CD1c-positive myeloid dendritic cell (primary cell): ENCODE results near the gene CLEC7A.
A peak's percentile ranks its signal among the peaks of the same experiment; 100 is the strongest.

Source experiments
- DNase-seq: peaks from one replicate; pipeline ENCODE4 v3.0.0-alpha.2; 2016; ENCODE audit errors: extremely low spot score

CLEC7A gene

DNA sequence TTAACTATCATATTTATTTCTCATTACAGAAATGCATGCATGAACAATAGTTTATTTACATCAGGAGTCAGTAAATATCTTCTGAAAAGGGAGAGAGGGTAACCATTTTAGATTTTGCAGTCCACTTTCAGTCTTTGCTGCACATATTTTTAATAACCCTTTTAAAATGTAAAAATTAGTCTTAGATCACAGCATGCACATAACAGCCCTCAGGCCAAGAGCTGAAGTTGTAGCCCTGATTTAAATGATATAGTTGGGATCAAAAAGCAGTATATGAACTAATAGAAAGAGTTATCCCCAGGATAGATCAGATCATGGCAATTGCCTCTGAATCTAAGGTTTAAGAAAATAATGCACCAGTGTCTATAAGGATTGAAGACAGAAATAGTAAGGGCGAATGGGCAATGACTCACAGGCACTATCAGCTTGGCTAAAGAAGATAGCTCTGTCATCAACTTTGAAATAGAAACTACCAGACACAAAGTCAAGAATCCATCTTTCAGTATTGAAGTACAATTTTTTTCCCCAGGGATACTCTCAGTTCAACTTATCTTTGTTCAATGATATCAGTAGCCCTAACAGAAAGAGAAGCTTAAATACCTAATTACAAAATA, 13.1 kb upstream of the CLEC7A start:
- DNase-seq: no peak

- DNase-seq: peak; percentile 85
Observed at GRCh38 chr12:10140001-10140400, 10.0 kb upstream of the CLEC7A start.

DNA sequence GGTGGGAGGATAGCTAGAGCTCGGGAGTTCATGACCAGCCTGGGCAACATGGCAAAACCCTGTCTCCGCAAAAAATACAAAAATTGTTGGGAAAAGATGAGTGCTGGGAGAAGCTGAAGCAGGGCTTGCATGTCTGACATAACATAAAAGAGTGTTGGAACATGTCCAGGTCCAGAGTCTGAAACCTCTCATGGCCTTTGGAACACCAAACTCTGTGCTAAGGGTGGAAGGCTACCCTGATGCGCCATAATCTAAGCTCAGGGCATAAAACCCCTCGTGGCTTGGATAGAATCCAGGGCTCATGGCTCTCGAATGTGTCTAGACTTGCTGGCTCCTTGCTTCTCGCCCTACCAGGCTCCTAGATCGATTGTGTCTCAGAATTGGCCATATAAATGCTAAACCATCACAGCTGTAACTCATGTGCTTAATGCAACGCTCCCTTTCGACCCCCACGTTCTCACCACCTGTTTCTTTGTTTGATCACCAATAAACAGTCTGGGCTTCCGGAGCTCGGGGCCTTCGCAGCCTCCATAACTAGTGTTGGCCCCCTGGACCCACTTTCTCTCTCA, 6.7 kb upstream of the CLEC7A start:
- no peak for DNase-seq

DNA sequence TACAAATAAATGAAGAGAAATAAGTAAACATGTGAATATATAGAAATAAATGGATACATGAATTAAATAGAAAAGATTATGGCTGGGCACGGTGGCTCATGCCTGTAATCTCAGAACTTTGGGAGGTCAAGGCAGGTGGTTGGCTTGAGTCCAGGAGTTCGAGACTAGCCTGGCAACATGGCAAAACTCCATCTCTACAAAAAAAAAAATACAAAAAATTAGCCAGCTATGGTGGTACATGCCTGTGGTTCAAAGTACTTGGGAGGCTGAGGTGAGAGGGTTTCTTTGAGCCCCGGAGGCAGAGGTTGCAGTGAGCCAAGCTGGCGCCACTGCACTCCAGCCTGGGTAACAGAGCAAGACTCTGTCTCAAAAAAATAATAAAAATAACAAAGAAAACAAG, 5.1 kb upstream of the CLEC7A start:
- DNase-seq: no peak

DNA sequence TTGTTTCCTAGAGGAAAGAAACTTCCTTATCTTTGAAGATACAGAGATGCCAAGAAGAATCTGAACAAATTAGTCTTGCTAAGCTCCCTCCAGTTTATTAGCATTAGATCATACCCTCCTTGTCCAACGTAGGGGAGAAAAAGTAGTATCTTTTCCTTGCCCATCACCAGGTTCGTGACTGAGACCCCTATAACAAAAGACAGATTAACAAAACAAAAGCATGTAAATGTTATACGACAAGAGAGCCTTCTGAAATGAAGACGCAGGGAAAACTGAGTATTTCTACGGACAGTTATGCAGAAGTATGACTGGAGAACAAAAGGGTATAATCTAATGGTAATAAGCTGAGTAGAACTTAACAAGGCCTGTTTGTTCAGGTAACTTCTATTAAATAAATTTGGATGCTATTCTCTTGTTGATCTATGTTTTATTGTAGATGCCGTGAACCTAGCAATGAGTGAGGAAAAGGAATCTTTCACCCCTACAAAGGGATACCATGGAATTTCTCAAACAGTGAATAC, 2.9 kb upstream of the CLEC7A start:
- no peak for DNase-seq

DNA sequence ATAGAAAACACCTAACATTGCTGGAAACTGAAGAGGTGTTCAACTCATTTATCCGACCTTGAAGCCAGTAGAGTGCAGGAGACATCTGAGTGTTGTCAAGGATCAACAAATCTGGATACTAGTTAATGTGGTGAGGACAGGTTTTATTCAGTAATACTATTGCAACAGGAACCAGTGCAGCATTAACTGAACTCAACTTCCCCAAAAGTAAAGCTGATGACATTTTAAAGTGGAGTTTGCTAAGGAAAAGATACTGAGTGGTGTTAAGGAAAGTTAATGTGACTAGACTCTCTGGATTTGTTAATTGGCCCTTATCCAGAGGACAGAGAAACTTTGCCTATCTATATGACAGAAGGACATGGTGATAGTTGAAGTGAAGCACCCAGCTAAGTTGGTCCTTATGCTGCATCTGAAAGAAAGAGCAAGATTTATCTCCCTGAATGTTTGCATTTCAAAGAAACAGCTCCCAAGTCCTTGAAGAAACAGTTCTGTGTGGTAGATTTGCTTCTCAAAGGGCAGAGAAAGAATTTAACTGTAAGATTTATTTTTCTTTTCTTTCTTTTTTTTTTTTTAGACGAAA, 1.2 kb upstream of the CLEC7A start:
- DNase-seq: peak; percentile 87

- DNase-seq: peak; percentile 96
Observed at GRCh38 chr12:10128687-10129086, 1.3 kb downstream of the CLEC7A start.

GRCh38 chr12:10126413-10126812, 3.6 kb downstream of the CLEC7A start:
- DNase-seq: peak; percentile 79

DNA sequence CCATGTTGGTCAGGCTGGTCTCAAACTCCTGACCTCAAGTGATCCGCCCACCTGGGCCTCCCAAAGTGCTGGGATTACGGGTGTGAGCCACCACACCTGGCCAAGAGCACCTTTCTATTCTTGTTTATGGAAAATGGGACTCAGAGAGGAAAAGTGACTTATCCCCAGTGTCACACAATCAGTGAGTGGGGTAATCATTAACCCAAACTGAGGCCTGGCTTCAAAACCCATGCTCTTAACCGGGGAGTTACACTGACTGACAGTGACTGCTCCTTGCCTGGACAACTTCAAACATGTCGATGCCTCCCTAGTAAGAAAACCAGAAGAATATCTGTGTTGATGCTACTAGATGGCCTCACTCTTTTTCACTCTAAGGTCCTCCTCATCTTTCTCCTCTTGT, 7.3 kb downstream of the CLEC7A start:
- no peak for DNase-seq

- peak; percentile 94 for DNase-seq
Observed at GRCh38 chr12:10121278-10121677, 8.7 kb downstream of the CLEC7A start.

GRCh38 chr12:10119066-10119465, 10.9 kb downstream of the CLEC7A start:
- DNase-seq: peak; percentile 38

DNA sequence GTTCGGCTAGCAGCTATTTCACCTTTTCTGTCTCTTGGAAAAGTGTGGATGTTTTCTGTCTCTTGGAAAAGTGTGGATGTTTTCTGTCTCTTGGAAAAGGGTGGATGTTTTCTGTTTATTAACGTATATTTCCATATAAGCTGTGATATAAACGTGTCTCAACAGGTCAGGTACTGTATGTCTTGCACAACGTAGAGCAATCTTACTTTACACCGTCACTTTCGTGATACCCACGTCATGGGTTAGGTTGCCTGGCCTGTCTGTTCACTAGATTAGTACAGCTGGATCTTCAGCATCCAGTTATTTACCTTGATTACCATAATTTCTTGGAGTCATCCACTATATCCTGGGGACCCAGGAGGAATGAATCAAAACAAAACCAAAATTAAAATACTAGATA, 14.1 kb downstream of the CLEC7A start:
- DNase-seq: no peak

DNA sequence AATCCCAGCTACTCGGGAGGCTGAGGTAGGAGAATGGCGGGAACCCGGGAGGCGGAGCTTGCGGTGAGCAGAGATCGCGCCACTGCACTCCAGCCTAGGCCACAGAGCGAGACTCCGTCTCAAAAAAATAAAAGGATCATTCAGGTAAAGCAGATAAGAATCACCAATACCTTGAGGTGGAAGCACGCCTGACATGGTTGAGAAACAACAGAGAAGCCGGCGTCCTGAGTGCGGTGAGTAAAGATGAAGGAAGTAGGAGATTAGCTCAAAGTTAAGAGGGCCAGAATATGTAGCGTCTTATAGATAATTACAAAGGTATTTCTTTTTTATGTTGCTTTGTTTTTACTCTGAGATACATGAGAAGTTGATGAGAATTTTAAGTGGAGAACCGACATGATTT, 14.7 kb downstream of the CLEC7A start:
- no peak for DNase-seq

DNA sequence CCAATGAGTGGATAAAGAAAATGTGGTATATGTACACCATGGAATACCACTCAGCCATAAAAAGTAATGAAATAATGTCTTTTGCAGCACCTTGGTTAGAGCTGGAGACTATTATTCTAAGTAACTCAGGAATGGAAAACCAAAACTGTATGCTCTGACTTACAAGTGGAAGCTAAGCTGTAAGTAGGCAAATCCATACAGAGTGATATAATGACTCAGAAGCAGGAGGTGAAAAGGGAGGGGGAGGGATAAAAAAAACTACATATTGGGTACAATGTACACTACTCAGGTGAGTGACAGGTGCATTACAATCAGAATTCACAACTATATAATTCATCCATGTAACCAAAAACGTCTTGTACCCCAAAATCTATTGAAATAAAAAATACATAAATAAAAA, 16.1 kb downstream of the CLEC7A start:
- DNase-seq: no peak

- DNase-seq: no peak
Observed at GRCh38 chr12:10113075-10113474, 16.9 kb downstream of the CLEC7A start.

GRCh38 chr12:10111451-10111850, 18.5 kb downstream of the CLEC7A start:
- DNase-seq: no peak

DNA sequence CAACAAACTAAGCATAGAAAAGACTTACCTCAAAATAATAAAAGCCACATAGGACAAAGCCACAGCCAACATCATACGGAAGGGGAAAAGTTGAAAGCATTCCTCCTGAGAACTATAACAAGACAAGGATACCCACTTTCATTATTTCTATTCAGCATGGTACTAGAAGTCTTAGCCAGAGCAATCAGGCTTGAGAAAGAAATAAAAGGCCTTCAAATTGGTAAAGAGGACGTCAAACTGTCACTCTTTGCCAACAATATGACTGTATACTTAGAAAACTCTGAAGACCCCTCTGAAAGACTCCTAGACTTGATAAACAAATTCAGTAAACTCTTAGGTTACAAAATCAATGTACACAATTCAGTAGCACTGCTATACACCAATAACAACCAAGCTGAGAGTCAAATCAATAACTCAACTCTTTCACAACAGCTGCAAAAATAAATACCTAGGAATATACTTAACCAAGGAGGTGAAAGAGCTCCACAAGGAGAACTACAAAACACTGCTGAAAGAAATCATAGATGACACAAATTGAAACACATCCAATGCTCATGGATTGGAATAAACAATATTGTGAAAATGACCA, 19.6 kb downstream of the CLEC7A start:
- no peak for DNase-seq

GRCh38 chr12:10102322-10102721, 27.7 kb downstream of the CLEC7A start:
- peak; percentile 71 for DNase-seq

GRCh38 chr12:10101648-10102220, 28.3 kb downstream of the CLEC7A start:
- peak; percentile 7 for DNase-seq

DNA sequence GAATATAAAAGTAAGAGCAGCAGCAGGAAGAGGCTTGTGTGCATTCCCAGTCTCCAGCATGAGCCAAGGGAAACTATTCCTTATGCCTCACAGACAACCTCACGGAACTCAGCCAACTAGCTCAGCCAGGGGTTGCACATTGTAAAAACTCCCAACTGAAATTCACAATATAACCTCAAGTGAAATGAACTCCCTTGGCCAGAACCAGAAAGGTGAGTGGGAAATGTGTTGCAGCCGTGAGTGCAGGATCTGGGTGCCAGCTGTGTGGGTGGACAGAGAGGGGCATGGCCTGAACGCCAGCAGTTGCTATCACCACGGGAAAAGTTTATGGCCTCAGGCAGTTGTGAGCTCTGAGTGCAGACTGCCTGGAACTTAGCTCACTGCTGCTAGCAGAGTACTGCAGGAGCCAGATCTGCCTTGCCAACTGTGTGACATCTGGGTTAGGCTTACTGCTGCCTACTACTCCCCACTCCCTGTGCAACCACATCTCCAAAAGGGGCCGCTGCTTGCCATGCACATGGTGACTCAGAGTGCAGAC, 28.9 kb downstream of the CLEC7A start:
- DNase-seq: peak; percentile 1

GRCh38 chr12:10098791-10099190, 31.2 kb downstream of the CLEC7A start, which contains the start of gene CLEC1A:
Gene CLEC1A, minus strand, starts transcription at chr12:10098985. Its CDS starts 63 bp downstream, at chr12:10098922.
- DNase-seq: no peak

DNA sequence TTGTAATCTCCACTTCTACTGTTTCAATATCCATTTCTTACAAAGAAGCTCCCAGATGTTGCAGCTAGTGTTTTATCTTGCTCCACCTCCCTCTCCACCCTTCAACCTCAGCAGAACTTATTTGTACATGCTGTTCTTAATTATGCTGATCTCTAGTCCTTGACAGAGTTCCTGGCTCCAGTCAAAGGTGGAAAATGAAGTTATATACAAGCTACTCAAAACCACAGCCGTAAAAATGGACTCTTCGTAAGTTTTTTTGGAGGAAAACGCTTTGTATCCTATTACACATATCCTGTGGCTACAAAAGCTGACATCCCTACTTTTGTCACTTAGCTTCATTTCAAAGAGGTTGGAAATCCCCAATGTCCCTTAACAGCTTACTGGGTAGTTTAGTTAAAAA, 32.5 kb downstream of the CLEC7A start:
- no peak for DNase-seq
